HEK293 (cell line): ENCODE data around the gene AP3D1.

Experiments
- CTCF ChIA-PET: fragments of 350-600 bp; formaldehyde crosslinking; extraction: SDS; loops from one replicate; lab custom pipeline; 2021; ENCODE audit warnings: antibody characterized with exemption; lab: Yijun Ruan, JAX
- POLR2A ChIA-PET: fragments of 300-600 bp; formaldehyde crosslinking; extraction: SDS; loops from one replicate; lab custom pipeline; 2020; ENCODE audit warnings: antibody characterized with exemption, inconsistent platforms; lab: Yijun Ruan, JAX
- H3K27ac ChIP-seq: fragments of 200-500 bp; sonication (Bioruptor generic); 2 replicates; pipeline ENCODE4 v1.5.1; 2014; ENCODE audit warnings: low read depth, low read length, control low read depth, inconsistent platforms; ENCODE audit errors: extremely low read depth
- H3K36me3 ChIP-seq, 2 experiments: fragments of 200-500 bp in 1 of 2; sonication (Bioruptor generic) in 1 of 2; 1 replicate in 1 of 2; 2 replicates in 1 of 2; pipeline ENCODE4 v1.5.1; 2014 to 2017; ENCODE audit warnings: inconsistent platforms in 2 of 2, low read length in 2 of 2; ENCODE audit not compliant: control insufficient read depth in 2 of 2, insufficient read depth in 1 of 2
- H3K4me1 ChIP-seq: fragments of 200-500 bp; sonication (Bioruptor generic); 2 replicates; pipeline ENCODE4 v1.5.1; 2014; ENCODE audit warnings: mild to moderate bottlenecking, low read length, inconsistent platforms; ENCODE audit not compliant: control insufficient read depth, insufficient read depth
- H3K4me3 ChIP-seq: 2 replicates; pipeline ENCODE4 v1.5.1; 2011; ENCODE audit warnings: low read depth, mild to moderate bottlenecking, control low read depth, low read length, moderate library complexity
- H3K9me3 ChIP-seq: fragments of 200-500 bp; sonication (Bioruptor generic); 2 replicates; pipeline ENCODE4 v1.5.1; 2014; ENCODE audit warnings: low read depth, low read length, inconsistent platforms; ENCODE audit not compliant: control insufficient read depth, insufficient read depth
- BCL11A ChIP-seq: fragments of 450-650 bp; formaldehyde crosslinking; IDR thresholded peaks from 2 replicates; pipeline ENCODE4 v1.5.1; 2016; ENCODE audit warnings: low read depth, missing biosample characterization, missing genetic modification characterization
- FEZF1 ChIP-seq: fragments of 450-650 bp; formaldehyde crosslinking; IDR thresholded peaks from 2 replicates; pipeline ENCODE4 v1.5.1; 2016; ENCODE audit warnings: missing biosample characterization, missing genetic modification characterization
- GFI1B ChIP-seq: fragments of 450-650 bp; formaldehyde crosslinking; IDR thresholded peaks from 2 replicates; pipeline ENCODE4 v1.5.1; 2016; ENCODE audit warnings: missing biosample characterization, missing genetic modification characterization
- GLI4 ChIP-seq: fragments of 450-650 bp; formaldehyde crosslinking; IDR thresholded peaks from 2 replicates; pipeline ENCODE4 v1.5.1; 2016; ENCODE audit warnings: missing biosample characterization, missing genetic modification characterization
- OSR2 ChIP-seq: fragments of 450-650 bp; formaldehyde crosslinking; IDR thresholded peaks from 2 replicates; pipeline ENCODE4 v1.5.1; 2016; ENCODE audit warnings: missing biosample characterization, missing genetic modification characterization
- PRDM4 ChIP-seq: fragments of 450-650 bp; formaldehyde crosslinking; IDR thresholded peaks from 2 replicates; pipeline ENCODE4 v1.5.1; 2017; ENCODE audit warnings: missing biosample characterization, missing genetic modification characterization
- TCF7L2 ChIP-seq: IDR thresholded peaks from 2 replicates; pipeline ENCODE4 v1.6.1; 2011; ENCODE audit warnings: low read depth, mild to moderate bottlenecking, inconsistent platforms, low read length, moderate library complexity, borderline replicate concordance
- ZBTB1 ChIP-seq: fragments of 450-650 bp; formaldehyde crosslinking; IDR thresholded peaks from 2 replicates; pipeline ENCODE4 v1.5.1; 2016; ENCODE audit warnings: missing biosample characterization, missing genetic modification characterization
- ZBTB8A ChIP-seq: fragments of 450-650 bp; formaldehyde crosslinking; IDR thresholded peaks from 2 replicates; pipeline ENCODE4 v1.5.1; 2016; ENCODE audit warnings: missing biosample characterization, missing genetic modification characterization
- ZNF155 ChIP-seq: fragments of 450-650 bp; formaldehyde crosslinking; IDR thresholded peaks from 2 replicates; pipeline ENCODE4 v1.5.1; 2016; ENCODE audit warnings: missing biosample characterization, missing genetic modification characterization
- ZNF16 ChIP-seq: fragments of 450-650 bp; formaldehyde crosslinking; IDR thresholded peaks from 2 replicates; pipeline ENCODE4 v1.5.1; 2016; ENCODE audit warnings: low read depth, missing biosample characterization, missing genetic modification characterization
- ZNF184 ChIP-seq: fragments of 450-650 bp; IDR thresholded peaks from 2 replicates; pipeline ENCODE4 v1.5.1; 2018; ENCODE audit warnings: missing biosample characterization, mild to moderate bottlenecking, missing genetic modification characterization
- ZNF202 ChIP-seq: fragments of 450-650 bp; formaldehyde crosslinking; IDR thresholded peaks from 2 replicates; pipeline ENCODE4 v1.5.1; 2016; ENCODE audit warnings: missing biosample characterization, missing genetic modification characterization, borderline replicate concordance
- ZNF211 ChIP-seq: fragments of 450-650 bp; formaldehyde crosslinking; IDR thresholded peaks from 2 replicates; pipeline ENCODE4 v1.5.1; 2016; ENCODE audit warnings: low read depth, missing biosample characterization, missing genetic modification characterization
- ZNF221 ChIP-seq: fragments of 450-650 bp; formaldehyde crosslinking; IDR thresholded peaks from 2 replicates; pipeline ENCODE4 v1.5.1; 2017; ENCODE audit warnings: missing biosample characterization, missing genetic modification characterization, borderline replicate concordance
- ZNF350 ChIP-seq: fragments of 450-650 bp; formaldehyde crosslinking; IDR thresholded peaks from 2 replicates; pipeline ENCODE4 v1.5.0; 2017; ENCODE audit warnings: missing biosample characterization, mild to moderate bottlenecking, missing genetic modification characterization
- ZNF391 ChIP-seq: fragments of 450-650 bp; formaldehyde crosslinking; IDR thresholded peaks from 2 replicates; pipeline ENCODE4 v1.5.1; 2016; ENCODE audit warnings: low read depth, missing biosample characterization, missing genetic modification characterization, borderline replicate concordance
- ZNF394 ChIP-seq: fragments of 450-650 bp; formaldehyde crosslinking; IDR thresholded peaks from 2 replicates; pipeline ENCODE4 v1.5.1; 2016; ENCODE audit warnings: missing biosample characterization, missing genetic modification characterization, mild to moderate bottlenecking, moderate library complexity, borderline replicate concordance
- ZNF488 ChIP-seq: fragments of 450-650 bp; formaldehyde crosslinking; IDR thresholded peaks from 2 replicates; pipeline ENCODE4 v1.5.1; 2016; ENCODE audit warnings: missing biosample characterization, missing genetic modification characterization
- ZNF530 ChIP-seq: fragments of 450-650 bp; formaldehyde crosslinking; IDR thresholded peaks from 2 replicates; pipeline ENCODE4 v1.5.1; 2016; ENCODE audit warnings: low read depth, missing biosample characterization, missing genetic modification characterization
- ZNF558 ChIP-seq: fragments of 450-650 bp; formaldehyde crosslinking; IDR thresholded peaks from 2 replicates; pipeline ENCODE4 v1.5.1; 2016; ENCODE audit warnings: missing biosample characterization, missing genetic modification characterization
- ZNF585B ChIP-seq: fragments of 450-650 bp; formaldehyde crosslinking; IDR thresholded peaks from 2 replicates; pipeline ENCODE4 v1.5.1; 2016; ENCODE audit warnings: missing biosample characterization, missing genetic modification characterization
- ZNF639 ChIP-seq: fragments of 450-650 bp; formaldehyde crosslinking; IDR thresholded peaks from 2 replicates; pipeline ENCODE4 v1.5.1; 2016; ENCODE audit warnings: missing biosample characterization, missing genetic modification characterization
- ZNF707 ChIP-seq: fragments of 450-650 bp; formaldehyde crosslinking; IDR thresholded peaks from 2 replicates; pipeline ENCODE4 v1.5.1; 2016; ENCODE audit warnings: missing biosample characterization, missing genetic modification characterization
- ZNF830 ChIP-seq: fragments of 450-650 bp; IDR thresholded peaks from 2 replicates; pipeline ENCODE4 v1.5.0; 2018; ENCODE audit warnings: missing biosample characterization, missing genetic modification characterization, low read depth, mild to moderate bottlenecking, moderate library complexity
- ZSCAN23 ChIP-seq: fragments of 450-650 bp; formaldehyde crosslinking; IDR thresholded peaks from 2 replicates; pipeline ENCODE4 v1.5.1; 2016; ENCODE audit warnings: missing biosample characterization, missing genetic modification characterization
- TF ChIP-seq, protein P1 (sequence below): fragments of 450-650 bp; formaldehyde crosslinking; IDR thresholded peaks from 2 replicates; pipeline ENCODE4 v1.5.1; 2016; ENCODE audit warnings: missing biosample characterization, missing genetic modification characterization

AP3D1 gene

DNA sequence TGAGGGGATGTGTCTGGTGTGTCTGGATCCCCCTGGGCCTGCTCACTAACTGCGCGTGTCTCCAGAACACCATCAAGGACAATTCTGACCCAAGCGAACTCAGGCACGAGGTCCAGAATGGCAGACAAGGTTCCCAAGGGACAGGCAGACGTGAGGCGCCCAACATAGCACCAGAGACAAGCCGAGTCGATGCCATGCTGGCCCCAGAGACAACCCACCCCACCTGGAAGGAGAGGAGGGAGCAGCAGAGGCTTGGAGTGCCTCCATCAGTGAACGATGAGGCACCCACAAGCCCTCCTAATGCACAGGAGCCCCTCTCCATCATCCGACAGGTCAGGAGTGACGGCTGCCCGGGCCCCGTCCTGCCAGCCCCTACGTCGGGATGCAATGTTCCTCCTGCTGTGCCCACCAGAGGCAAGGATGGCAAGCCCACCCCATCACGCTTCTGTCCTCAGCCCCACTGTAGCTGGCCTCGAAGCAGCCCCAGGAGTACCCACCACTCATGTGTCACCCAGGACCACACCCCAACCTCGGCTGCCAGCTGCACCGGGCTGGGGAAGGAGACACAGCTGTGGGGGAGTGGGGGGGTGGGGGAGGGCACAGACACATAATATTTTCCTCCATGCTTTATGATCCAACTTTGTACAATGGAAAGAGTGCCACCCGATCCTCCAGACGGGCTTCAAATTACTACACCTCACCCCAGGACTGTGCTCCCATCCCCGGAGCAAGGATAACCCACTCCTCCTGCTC is 11.8 kb downstream of the AP3D1 start:
- ChIA-PET POLR2A (no interaction called here), CTCF (no interaction called here)
- Histone ChIP-seq H3K36me3 (peaks cover 19 to 63% of the 10 kb centered on the region in 2 experiments; a peak in 2 of 3 replicates), H3K4me1 (no peaks in the 10 kb centered on the region), H3K9me3 (no peaks in the 10 kb centered on the region), H3K4me3 (no peak overlapping the region), H3K27ac (peak overlapping the region; percentile 40; the same call in 1 of the 2 replicates)
- no peak for TF ChIP-seq ZNF350 (tag by site-specific recombination)
- TF ChIP-seq, protein P1, sequence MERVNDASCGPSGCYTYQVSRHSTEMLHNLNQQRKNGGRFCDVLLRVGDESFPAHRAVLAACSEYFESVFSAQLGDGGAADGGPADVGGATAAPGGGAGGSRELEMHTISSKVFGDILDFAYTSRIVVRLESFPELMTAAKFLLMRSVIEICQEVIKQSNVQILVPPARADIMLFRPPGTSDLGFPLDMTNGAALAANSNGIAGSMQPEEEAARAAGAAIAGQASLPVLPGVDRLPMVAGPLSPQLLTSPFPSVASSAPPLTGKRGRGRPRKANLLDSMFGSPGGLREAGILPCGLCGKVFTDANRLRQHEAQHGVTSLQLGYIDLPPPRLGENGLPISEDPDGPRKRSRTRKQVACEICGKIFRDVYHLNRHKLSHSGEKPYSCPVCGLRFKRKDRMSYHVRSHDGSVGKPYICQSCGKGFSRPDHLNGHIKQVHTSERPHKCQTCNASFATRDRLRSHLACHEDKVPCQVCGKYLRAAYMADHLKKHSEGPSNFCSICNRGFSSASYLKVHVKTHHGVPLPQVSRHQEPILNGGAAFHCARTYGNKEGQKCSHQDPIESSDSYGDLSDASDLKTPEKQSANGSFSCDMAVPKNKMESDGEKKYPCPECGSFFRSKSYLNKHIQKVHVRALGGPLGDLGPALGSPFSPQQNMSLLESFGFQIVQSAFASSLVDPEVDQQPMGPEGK (tag by site-specific recombination) = no peak
- no peak for TF ChIP-seq BCL11A
- TF ChIP-seq ZNF155 (tag by site-specific recombination) = no peak
- TF ChIP-seq TCF7L2 = no peak
- no peak for TF ChIP-seq GFI1B (tag by site-specific recombination)
- TF ChIP-seq ZSCAN23 (tag by site-specific recombination) = no peak
- TF ChIP-seq ZNF530 (tag by site-specific recombination) = no peak
- TF ChIP-seq ZNF394 (tag by site-specific recombination) = no peak
- TF ChIP-seq OSR2 = no peak
- TF ChIP-seq ZNF707 (tag by site-specific recombination) = no peak
- TF ChIP-seq ZNF184 (tag by site-specific recombination) = no peak
- no peak for TF ChIP-seq ZNF391 (tag by site-specific recombination)
- TF ChIP-seq PRDM4 (tag by site-specific recombination) = no peak
- TF ChIP-seq ZBTB8A (tag by site-specific recombination) = no peak

DNA sequence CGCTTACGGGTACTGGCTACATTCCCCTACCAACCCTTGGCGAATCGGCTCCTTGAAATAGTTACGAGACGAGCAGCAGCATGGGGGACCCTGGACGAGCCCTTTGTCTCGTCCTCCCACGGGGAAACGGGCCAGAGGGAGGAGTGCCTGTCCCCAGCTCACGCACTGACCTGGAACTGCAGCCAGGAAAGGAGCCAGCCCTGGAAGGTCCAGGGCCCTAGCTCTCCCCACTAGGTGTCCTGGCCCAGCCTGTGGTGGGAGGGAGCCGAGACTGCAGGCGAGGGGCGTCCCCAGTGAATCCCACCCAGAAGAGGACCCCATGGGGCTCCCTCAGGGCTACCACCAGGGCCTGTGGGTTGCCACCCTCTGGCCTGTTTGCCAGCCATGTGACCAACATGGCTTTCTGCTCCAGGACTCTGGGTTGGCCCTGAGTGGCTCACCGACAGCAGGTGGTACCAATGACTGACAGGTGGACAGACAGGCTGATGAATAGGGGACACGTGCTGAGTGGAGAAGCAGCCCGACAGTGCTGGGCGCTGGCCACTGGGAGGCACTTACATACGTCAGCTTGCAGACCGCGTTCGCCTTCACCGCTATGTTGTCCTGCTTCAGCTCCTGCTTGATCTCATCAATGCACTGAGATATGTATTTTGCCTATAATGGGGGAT is 13.2 kb downstream of the AP3D1 start:
- H3K36me3 ChIP-seq = peaks cover 28 to 64% of the 10 kb centered on the region in 2 experiments; a peak in 2 of 3 replicates
- no peaks in the 10 kb centered on the region for H3K4me1 ChIP-seq
- H3K9me3 ChIP-seq = no peaks in the 10 kb centered on the region
- ChIA-PET POLR2A (interaction anchor here (0.6 to 0.7 kb wide), 3 partner anchors 15 to 294 kb away, joined by 3 to 8 read pairs (median 6); no protein-coding TSS in a partner anchor), CTCF (no interaction called here)
- no peak overlapping the region for H3K27ac ChIP-seq
- H3K4me3 ChIP-seq = no peak overlapping the region
- TF ChIP-seq ZNF221 (tag by site-specific recombination) = no peak
- TF ChIP-seq ZNF488 = no peak
- TF ChIP-seq ZNF585B (tag by site-specific recombination) = no peak
- TF ChIP-seq GLI4 (tag by site-specific recombination) = no peak
- TF ChIP-seq ZNF202 (tag by site-specific recombination) = no peak
- TF ChIP-seq ZNF211 (tag by site-specific recombination) = no peak
- TF ChIP-seq ZNF16 = no peak
- TF ChIP-seq ZNF558 (tag by site-specific recombination) = no peak
- TF ChIP-seq FEZF1 (tag by site-specific recombination) = no peak
- TF ChIP-seq ZBTB1 (tag by site-specific recombination) = no peak
- no peak for TF ChIP-seq ZNF639 (tag by site-specific recombination)
- no peak for TF ChIP-seq ZNF830
